Uterus (tissue), 4 donors: ENCODE measurements around the gene TLE2. TPM values are rescaled to one million over a fixed set of nuclear protein-coding genes. Genes with fewer than 3 reads are reported as not detected.

ENCODE experiments used
- DNase-seq, 2 donors: peaks; one replicate each; pipeline ENCODE4 v3.0.0-alpha.2; 2019 to 2020
- H3K27ac ChIP-seq, 2 donors: fragments of 200-600 bp; sonication (generic); 1 replicate in 1 of 2; 2 replicates in 1 of 2; pipeline ENCODE4 v1.5.1; 2016 to 2018
- H3K27me3 ChIP-seq, 2 donors: fragments of 200-600 bp; sonication (generic); one replicate each; pipeline ENCODE4 v1.5.1; 2018 to 2019; ENCODE audit warnings: control low read depth in 1 of 2
- H3K36me3 ChIP-seq, 2 donors: fragments of 200-600 bp; sonication (generic); one replicate each; pipeline ENCODE4 v1.5.1; 2019; ENCODE audit warnings: control low read depth in 1 of 2
- H3K4me1 ChIP-seq, 2 donors: fragments of 200-600 bp; sonication (generic); one replicate each; pipeline ENCODE4 v1.5.1; 2018 to 2019; ENCODE audit warnings: control low read depth in 1 of 2
- H3K4me3 ChIP-seq, 2 donors: fragments of 200-600 bp; sonication (generic); 1 replicate in 1 of 2; 2 replicates in 1 of 2; pipeline ENCODE4 v1.5.1; 2018 to 2019; ENCODE audit warnings: mild to moderate bottlenecking in 1 of 2
- H3K9me3 ChIP-seq, 2 donors: fragments of 200-600 bp; sonication (generic); one replicate each; pipeline ENCODE4 v1.5.1; 2019; ENCODE audit warnings: control low read depth in 1 of 2
- POLR2A ChIP-seq, 2 donors: fragments of 450-650 bp; IDR thresholded peaks; one replicate each; pipeline ENCODE4 v1.6.1; 2016; ENCODE audit warnings: antibody characterized with exemption in 2 of 2, mild to moderate bottlenecking in 1 of 2, moderate library complexity in 1 of 2
- intact Hi-C: fragments of 100-400 bp; cut with DNase I; formaldehyde crosslinking; loops from one replicate; pipeline ENCODE4 v1.15.1; 2023; ENCODE audit warnings: low total_unique reads
- total RNA-seq, 4 donors: library from RNA; depleted of rRNA in 3 of 4; stranded (reverse); fragments of >200 nt in 3 of 4; gene quantifications; one replicate each; pipeline versions ENCODE4 v1.1.0 to v1.2.4, GENCODE V29; 2014 to 2023
- TF ChIP-seq, protein P1 (sequence below), 4 experiments: fragments of 200-600 bp in 2 of 4; fragments of 450-650 bp in 2 of 4; sonication (generic) in 2 of 4; IDR thresholded peaks; one replicate each; pipeline ENCODE4 v1.5.1; 2016 to 2019; ENCODE audit warnings: antibody characterized with exemption in 4 of 4, mild to moderate bottlenecking in 2 of 4, moderate library complexity in 1 of 4
- donor health status: DM: yes; HTN: yes; CAD: no.

The TLE2 gene
- total RNA-seq, 4 donors from 2014 or later: 24.9 to 102 (median 62.3) TPM

DNA sequence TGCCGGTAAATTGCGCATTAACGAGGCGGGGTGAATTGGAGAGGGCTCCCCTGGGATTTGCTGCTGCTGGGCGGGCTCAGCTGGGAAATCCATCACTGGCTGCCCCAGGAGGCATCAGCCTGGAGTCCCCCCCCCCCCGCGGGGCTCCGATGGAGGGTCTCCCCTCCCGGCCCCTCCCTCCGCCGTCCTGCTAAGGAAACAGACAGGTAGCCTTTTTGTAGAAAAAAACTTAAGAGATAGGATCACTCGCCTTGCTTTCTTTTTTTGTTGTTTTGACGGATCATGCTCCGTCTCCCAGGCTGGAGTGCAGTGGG, 44.9 kb downstream of the TLE2 start:
- Histone ChIP-seq H3K36me3 (no peaks in the 10 kb centered on the region), H3K27ac (peak overlapping the region; percentile 93 to 95), H3K9me3 (no peaks in the 10 kb centered on the region), H3K4me3 (peak overlapping the region; percentile 19 to 30), H3K4me1 (peaks cover 5 to 10% of the 10 kb centered on the region in 2 donors), H3K27me3 (no peaks in the 10 kb centered on the region)
- no peak for DNase-seq
- intact Hi-C loops: no loop called here
- no peak for TF ChIP-seq POLR2A (IDR thresholded peaks at IDR 0.05)
- TF ChIP-seq, protein P1, sequence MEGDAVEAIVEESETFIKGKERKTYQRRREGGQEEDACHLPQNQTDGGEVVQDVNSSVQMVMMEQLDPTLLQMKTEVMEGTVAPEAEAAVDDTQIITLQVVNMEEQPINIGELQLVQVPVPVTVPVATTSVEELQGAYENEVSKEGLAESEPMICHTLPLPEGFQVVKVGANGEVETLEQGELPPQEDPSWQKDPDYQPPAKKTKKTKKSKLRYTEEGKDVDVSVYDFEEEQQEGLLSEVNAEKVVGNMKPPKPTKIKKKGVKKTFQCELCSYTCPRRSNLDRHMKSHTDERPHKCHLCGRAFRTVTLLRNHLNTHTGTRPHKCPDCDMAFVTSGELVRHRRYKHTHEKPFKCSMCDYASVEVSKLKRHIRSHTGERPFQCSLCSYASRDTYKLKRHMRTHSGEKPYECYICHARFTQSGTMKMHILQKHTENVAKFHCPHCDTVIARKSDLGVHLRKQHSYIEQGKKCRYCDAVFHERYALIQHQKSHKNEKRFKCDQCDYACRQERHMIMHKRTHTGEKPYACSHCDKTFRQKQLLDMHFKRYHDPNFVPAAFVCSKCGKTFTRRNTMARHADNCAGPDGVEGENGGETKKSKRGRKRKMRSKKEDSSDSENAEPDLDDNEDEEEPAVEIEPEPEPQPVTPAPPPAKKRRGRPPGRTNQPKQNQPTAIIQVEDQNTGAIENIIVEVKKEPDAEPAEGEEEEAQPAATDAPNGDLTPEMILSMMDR (IDR thresholded peaks at IDR 0.05): no peak

- peak overlapping the region; percentile 93 to 95 for H3K27ac ChIP-seq
- peak overlapping the region; percentile 19 to 30 for H3K4me3 ChIP-seq
- no peaks in the 10 kb centered on the region for H3K36me3 ChIP-seq
- intact Hi-C loops: no loop called here
- no peaks in the 10 kb centered on the region for H3K9me3 ChIP-seq
- DNase-seq: peak; percentile 77 to 81
- H3K27me3 ChIP-seq: no peaks in the 10 kb centered on the region
- TF ChIP-seq, protein P1 (IDR thresholded peaks at IDR 0.05): peak in 1 of 4 experiments; percentile 31
- peak in 1 of 2 donors; percentile 34 for TF ChIP-seq POLR2A (IDR thresholded peaks at IDR 0.05)
- peaks cover 5 to 10% of the 10 kb centered on the region in 2 donors for H3K4me1 ChIP-seq
Measured at GRCh38 chr19:2983351-2984214, 45.5 kb downstream of the TLE2 start.

DNA sequence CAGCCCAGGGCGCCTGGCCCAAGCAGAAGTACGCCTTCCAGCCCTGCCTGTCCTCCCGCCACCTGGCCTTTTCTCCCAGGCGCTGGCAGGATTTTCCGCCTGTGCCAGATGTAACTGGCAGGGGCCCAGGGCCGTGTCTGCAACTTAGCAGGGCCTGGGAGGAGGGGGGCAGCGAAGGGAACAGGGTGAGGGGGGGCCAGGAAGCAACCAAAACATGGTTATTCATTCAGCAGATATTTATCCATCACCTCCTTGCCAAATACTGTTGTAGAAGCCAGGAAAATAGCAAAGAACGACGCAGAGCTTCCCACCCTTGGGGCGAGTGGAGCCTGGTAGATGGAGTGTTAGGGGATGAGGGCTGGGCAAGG, 46.1 kb downstream of the TLE2 start:
- intact Hi-C loops: no loop called here
- peak; percentile 91 to 98 for DNase-seq
- H3K9me3 ChIP-seq: no peaks in the 10 kb centered on the region
- no peaks in the 10 kb centered on the region for H3K27me3 ChIP-seq
- peaks cover 5 to 10% of the 10 kb centered on the region in 2 donors for H3K4me1 ChIP-seq
- H3K4me3 ChIP-seq: peak overlapping the region; percentile 19 to 30
- no peak for TF ChIP-seq POLR2A (IDR thresholded peaks at IDR 0.05)
- TF ChIP-seq, protein P1 (IDR thresholded peaks at IDR 0.05): no peak
- no peaks in the 10 kb centered on the region for H3K36me3 ChIP-seq
- peak overlapping the region; percentile 93 to 95 for H3K27ac ChIP-seq

GRCh38 chr19:2982561-2982960, 46.5 kb downstream of the TLE2 start:
- H3K4me1 ChIP-seq: peaks cover 5 to 10% of the 10 kb centered on the region in 2 donors
- H3K9me3 ChIP-seq: no peaks in the 10 kb centered on the region
- H3K27me3 ChIP-seq: no peaks in the 10 kb centered on the region
- no peak overlapping the region for H3K4me3 ChIP-seq
- peak overlapping the region; percentile 93 to 95 for H3K27ac ChIP-seq
- intact Hi-C loops: no loop called here
- no peak for DNase-seq
- no peak for TF ChIP-seq POLR2A (IDR thresholded peaks at IDR 0.05)
- TF ChIP-seq, protein P1 (IDR thresholded peaks at IDR 0.05): no peak
- H3K36me3 ChIP-seq: no peaks in the 10 kb centered on the region

GRCh38 chr19:2981898-2982297, 47.2 kb downstream of the TLE2 start:
- TF ChIP-seq POLR2A (IDR thresholded peaks at IDR 0.05): no peak
- TF ChIP-seq, protein P1 (IDR thresholded peaks at IDR 0.05): no peak
- intact Hi-C loops: no loop called here

More at GRCh38 chr19:2981898-2982297, 47.2 kb downstream of the TLE2 start:
- H3K4me3 ChIP-seq: no peak overlapping the region
- no peaks in the 10 kb centered on the region for H3K9me3 ChIP-seq
- H3K27me3 ChIP-seq: no peaks in the 10 kb centered on the region
- no peak for DNase-seq
- no peaks in the 10 kb centered on the region for H3K36me3 ChIP-seq
- peak overlapping the region; percentile 93 to 95 for H3K27ac ChIP-seq
- H3K4me1 ChIP-seq: peaks cover 6 to 11% of the 10 kb centered on the region in 2 donors
